Measurements from ENCODE around the gene SNRK. TPM values are rescaled to one million over a fixed set of nuclear protein-coding genes. Genes with fewer than 3 reads are reported as not detected.

SNRK gene
- total RNA-seq, 1 experiment from 2014 or later, result 12.7 TPM

DNA sequence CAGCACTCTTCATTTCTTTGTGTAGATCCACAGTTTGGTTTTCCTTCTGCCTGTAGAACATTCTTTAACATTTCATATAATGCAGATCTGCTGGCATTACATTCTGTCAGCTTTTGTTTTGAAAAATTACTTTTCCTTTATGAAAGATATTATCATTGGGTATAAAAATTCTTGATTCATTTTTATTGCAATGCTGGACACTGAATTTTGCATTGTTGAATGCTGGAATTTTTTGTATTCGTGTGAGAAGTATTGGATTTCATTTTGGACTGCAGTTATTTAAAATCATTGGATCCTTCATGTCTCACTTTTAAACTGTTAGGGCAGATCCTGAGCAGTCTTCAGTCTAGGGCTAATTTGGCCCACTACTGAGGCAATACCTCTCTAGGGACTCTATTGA, 67.1 kb downstream of the SNRK start:
- ChIA-PET CTCF (no interaction called here), POLR2A (no interaction called here), RAD21 (ENCODE audit: low non-redundant PET in 1 of 2, low total read pairs in 2 of 2, uncharacterized antibody in 2 of 2, unreplicated experiment in 2 of 2) (no interaction called here)
- intact Hi-C loops (cut with micrococcal nuclease), result no loop called here
- H3K9ac ChIP-seq (ENCODE audit: low read length), result no peak overlapping the region
- BruUV-seq (replicated peaks), result no TSS peak
- H3K9me2 ChIP-seq (ENCODE audit: insufficient read depth), result no peaks in the 10 kb centered on the region
- H3K4me3 ChIP-seq (replicated peaks in 1 of 2; ENCODE audit: low read depth in 1 of 2, low read length in 2 of 2), result no peak overlapping the region
- no peak overlapping the region for H3K4me2 ChIP-seq (ENCODE audit: low read length)
- no peak overlapping the region for H3K27ac ChIP-seq (ENCODE audit: low read depth, low read length)
- TF ChIP-seq RAD21 (IDR thresholded peaks at IDR 0.05; ENCODE audit: low read depth) (no peak), CEBPB (IDR thresholded peaks at IDR 0.05; ENCODE audit: low read depth) (no peak), TCF7L2 (IDR thresholded peaks at IDR 0.05; ENCODE audit: borderline replicate concordance, extremely low read depth, insufficient read depth, insufficient read length) (no peak), ZNF274 (IDR thresholded peaks at IDR 0.05; ENCODE audit: low read depth, low read length) (no peak), MAX (IDR thresholded peaks at IDR 0.05) (no peak), SIN3A (IDR thresholded peaks at IDR 0.05; ENCODE audit: low read depth) (no peak), YY1 (IDR thresholded peaks at IDR 0.05; ENCODE audit: extremely low read depth, insufficient replicate concordance, low read depth, low read length) (no peak), POLR2A (IDR thresholded peaks at IDR 0.05; ENCODE audit: borderline replicate concordance, extremely low read depth, insufficient read depth, insufficient read length) (no peak), JUND (IDR thresholded peaks at IDR 0.05) (no peak), CTCF (IDR thresholded peaks at IDR 0.05 in 2 of 3, conservative IDR thresholded peaks at IDR 0.05 in 1 of 3; ENCODE audit: borderline replicate concordance in 1 of 3, insufficient read depth in 1 of 3, low read depth in 2 of 3, low read length in 2 of 3) (no peak), ELF1 (IDR thresholded peaks at IDR 0.05; ENCODE audit: borderline replicate concordance, low read depth) (no peak), EZH2phosphoT487 (IDR thresholded peaks at IDR 0.05; ENCODE audit: borderline replicate concordance) (no peak), ZFX (IDR thresholded peaks at IDR 0.05) (no peak), CBX3 (IDR thresholded peaks at IDR 0.05; ENCODE audit: low read depth) (no peak)
- no peak for ATAC-seq
- H3K79me2 ChIP-seq (ENCODE audit: insufficient read depth, low read length), result no peaks in the 10 kb centered on the region
- H4K20me1 ChIP-seq (ENCODE audit: insufficient read depth), result no peaks in the 10 kb centered on the region
- no peak for DNase-seq (ENCODE audit: low read depth, low spot score)
- H3K36me3 ChIP-seq (ENCODE audit: control insufficient read depth in 1 of 2, insufficient read depth in 2 of 2, low read length in 2 of 2), result peaks cover 0 to 11% of the 10 kb centered on the region in 2 experiments; a peak in 1 of 4 replicates
- H3K4me1 ChIP-seq (ENCODE audit: control insufficient read depth in 1 of 2, insufficient read depth in 2 of 2, low read length in 2 of 2), result no peaks in the 10 kb centered on the region
- H3K9me3 ChIP-seq (ENCODE audit: control insufficient read depth in 1 of 2, insufficient read depth in 1 of 2, low read depth in 1 of 2, low read length in 2 of 2), result peaks cover 8 to 14% of the 10 kb centered on the region in 2 experiments; a peak in 3 of 4 replicates
- H2AFZ ChIP-seq (ENCODE audit: low read depth, low read length, poor library complexity, severe bottlenecking), result no peak overlapping the region
- H3K27me3 ChIP-seq (ENCODE audit: insufficient read depth, low read length), result no peaks in the 10 kb centered on the region

Data from HCT116 (cell line).